HepG2 (cell line): Measurements from ENCODE around the gene SS18L1. TPM values are rescaled to one million over a fixed set of nuclear protein-coding genes. Genes with fewer than 3 reads are reported as not detected.

Experiments
- AHR ChIP-seq: IDR thresholded peaks from 2 replicates; pipeline ENCODE4 v1.6.1; 2018; ENCODE audit warnings: missing genetic modification reagents, missing compliant biosample characterization
- BCLAF1 ChIP-seq: fragments of 450-650 bp; IDR thresholded peaks from 2 replicates; pipeline ENCODE4 v1.6.1; 2017; ENCODE audit warnings: mild to moderate bottlenecking
- CHD4 ChIP-seq: fragments of 200-600 bp; sonication (generic); IDR thresholded peaks from 2 replicates; pipeline ENCODE4 v1.7.0; 2017; ENCODE audit warnings: mild to moderate bottlenecking, low read length, borderline replicate concordance
- GPBP1L1 ChIP-seq: sonication (generic); formaldehyde crosslinking; IDR thresholded peaks from 2 replicates; pipeline ENCODE4 v1.5.0; 2020; ENCODE audit warnings: mild to moderate bottlenecking, missing genetic modification reagents
- HES4 ChIP-seq: sonication (generic); formaldehyde crosslinking; IDR thresholded peaks from 2 replicates; pipeline ENCODE4 v1.9.0; 2021; ENCODE audit warnings: mild to moderate bottlenecking, missing genetic modification reagents, borderline replicate concordance
- KDM2A ChIP-seq: sonication (generic); formaldehyde crosslinking; IDR thresholded peaks from 2 replicates; pipeline ENCODE4 v1.4.0; 2020; ENCODE audit warnings: low read depth, missing genetic modification reagents, borderline replicate concordance
- KDM5B ChIP-seq: sonication (generic); formaldehyde crosslinking; IDR thresholded peaks from 2 replicates; pipeline ENCODE4 v1.4.0; 2020; ENCODE audit warnings: missing genetic modification reagents, mild to moderate bottlenecking, borderline replicate concordance
- KMT2A ChIP-seq: sonication (generic); formaldehyde crosslinking; IDR thresholded peaks from 2 replicates; pipeline ENCODE4 v1.4.0; 2020; ENCODE audit warnings: missing genetic modification reagents
- MED13 ChIP-seq: sonication (generic); formaldehyde crosslinking; IDR thresholded peaks from 2 replicates; pipeline ENCODE4 v1.5.0; 2020; ENCODE audit warnings: missing genetic modification reagents
- MTA1 ChIP-seq: sonication (generic); formaldehyde crosslinking; IDR thresholded peaks from 2 replicates; pipeline ENCODE4 v1.4.0; 2020; ENCODE audit warnings: missing genetic modification reagents, mild to moderate bottlenecking, borderline replicate concordance
- NFKB2 ChIP-seq: sonication (generic); formaldehyde crosslinking; IDR thresholded peaks from 2 replicates; pipeline ENCODE4 v1.4.0; 2020; ENCODE audit warnings: missing genetic modification reagents, borderline replicate concordance
- PRMT3 ChIP-seq: sonication (generic); formaldehyde crosslinking; IDR thresholded peaks from 2 replicates; pipeline ENCODE4 v1.8.1; 2022; ENCODE audit warnings: low read depth, mild to moderate bottlenecking, moderate library complexity, missing genetic modification reagents, borderline replicate concordance
- RCOR2 ChIP-seq: IDR thresholded peaks from 2 replicates; pipeline ENCODE4 v1.6.1; 2016; ENCODE audit warnings: missing biosample characterization, missing genetic modification reagents
- SIN3B ChIP-seq: fragments of 150-350 bp; IDR thresholded peaks from 2 replicates; pipeline ENCODE4 v1.6.1; 2014; ENCODE audit warnings: low read length
- TP53 ChIP-seq: sonication (generic); formaldehyde crosslinking; conservative IDR thresholded peaks from 2 replicates; pipeline ENCODE4 v1.4.0; 2020; ENCODE audit warnings: missing genetic modification reagents
- ZC3H13 ChIP-seq: sonication (generic); formaldehyde crosslinking; IDR thresholded peaks from 2 replicates; pipeline ENCODE4 v1.8.1; 2023; ENCODE audit warnings: mild to moderate bottlenecking, missing genetic modification reagents, moderate library complexity
- ZNF230 ChIP-seq: sonication (generic); formaldehyde crosslinking; IDR thresholded peaks from 2 replicates; pipeline ENCODE4 v1.4.0; 2020; ENCODE audit warnings: mild to moderate bottlenecking, missing genetic modification reagents
- ZNF501 ChIP-seq: sonication (generic); formaldehyde crosslinking; IDR thresholded peaks from 2 replicates; pipeline ENCODE4 v1.5.1; 2020; ENCODE audit warnings: mild to moderate bottlenecking, moderate library complexity, missing genetic modification reagents
- polyA plus RNA-seq, 8 experiments: library from polyadenylated mRNA; depleted of rRNA in 3 of 8; stranded (reverse) in 7 of 8; unstranded in 1 of 8; fragments of >200 nt; fragmentation: Illumina TruSeq in 4 of 8; extraction: Trizol in 4 of 8; gene quantifications; 2 replicates each; pipeline versions ENCODE4 v1.2.1 to v1.2.3, GENCODE V29; 2011 to 2016; ENCODE audit warnings: low read depth in 4 of 8, missing spikeins in 1 of 8, mixed read lengths in 1 of 8; ENCODE audit not compliant: insufficient read depth in 1 of 8
- total RNA-seq, 5 experiments: library from RNA; depleted of rRNA; stranded (reverse); fragments of >200 nt; fragmentation: Illumina TruSeq; extraction: Trizol; gene quantifications; 2 replicates each; pipeline ENCODE4 v1.2.3, GENCODE V29; 2016; ENCODE audit warnings: low read depth in 1 of 5
- TF ChIP-seq, protein P1 (sequence below): sonication (generic); formaldehyde crosslinking; IDR thresholded peaks from 2 replicates; pipeline ENCODE4 v1.5.0; 2020; ENCODE audit warnings: missing genetic modification reagents, mild to moderate bottlenecking, borderline replicate concordance
- TF ChIP-seq, protein P2 (sequence below): sonication (generic); formaldehyde crosslinking; IDR thresholded peaks from 2 replicates; pipeline ENCODE4 v1.8.0; 2022; ENCODE audit warnings: mild to moderate bottlenecking, missing genetic modification reagents, moderate library complexity
- TF ChIP-seq, protein P3 (sequence below): sonication (generic); formaldehyde crosslinking; IDR thresholded peaks from 2 replicates; pipeline ENCODE4 v1.5.0; 2020; ENCODE audit warnings: missing genetic modification reagents
- TF ChIP-seq, protein P4 (sequence below): sonication (generic); formaldehyde crosslinking; IDR thresholded peaks from 2 replicates; pipeline ENCODE4 v1.8.1; 2023; ENCODE audit warnings: missing genetic modification reagents, mild to moderate bottlenecking, borderline replicate concordance

The SS18L1 gene
- total and polyA plus RNA-seq, 2 of the 13 experiments (the other 11 are each of a cell fraction or from before 2014, with no cell fraction given): 17.8 to 27.6 TPM

DNA sequence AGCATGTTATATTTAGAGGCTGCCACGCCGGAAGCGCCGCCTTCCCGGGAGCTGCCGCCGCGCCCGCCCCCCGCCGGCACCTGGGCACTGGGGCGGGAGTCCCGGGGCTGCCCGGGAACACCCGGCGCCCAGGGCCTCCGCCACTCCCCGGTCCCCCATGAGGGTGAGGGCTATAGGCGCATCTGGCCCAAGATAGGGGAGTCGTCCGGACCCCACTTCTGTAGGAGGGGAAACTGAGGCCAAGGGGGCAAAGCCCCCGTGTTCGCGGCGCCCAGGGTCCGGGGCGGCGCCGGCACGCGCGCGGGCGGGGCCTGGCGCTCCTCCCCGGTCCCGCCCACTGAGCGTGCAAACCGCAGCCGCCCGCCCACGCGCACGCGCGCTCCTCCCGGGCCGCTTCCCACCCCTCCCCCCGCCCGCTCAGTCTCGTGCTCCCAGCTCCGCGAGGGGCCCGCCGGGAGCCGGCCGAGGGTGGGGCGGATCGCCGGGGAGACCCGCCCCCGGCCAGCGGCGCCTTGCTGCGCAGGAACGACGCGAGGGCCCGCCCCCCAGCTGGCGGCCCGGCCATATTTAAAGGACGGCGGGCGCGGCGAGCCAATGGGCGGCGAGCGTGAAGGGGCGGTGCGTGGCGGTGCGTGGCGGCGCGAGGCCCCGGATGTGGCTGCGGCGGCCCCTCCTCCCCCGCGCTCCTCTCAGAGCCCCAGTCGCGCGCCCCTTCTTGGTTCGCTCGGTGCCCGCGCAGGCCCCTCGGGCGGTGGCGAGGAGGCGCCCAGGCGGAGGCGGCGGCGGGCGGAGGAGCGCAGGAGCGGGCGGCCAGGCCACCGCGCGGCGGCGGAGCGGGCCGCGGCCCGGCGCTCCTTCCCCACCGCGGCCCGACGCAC lies 21.6 kb upstream of the SS18L1 start, which contains the start of gene LSM14B (continued):
- TF ChIP-seq, protein P1, sequence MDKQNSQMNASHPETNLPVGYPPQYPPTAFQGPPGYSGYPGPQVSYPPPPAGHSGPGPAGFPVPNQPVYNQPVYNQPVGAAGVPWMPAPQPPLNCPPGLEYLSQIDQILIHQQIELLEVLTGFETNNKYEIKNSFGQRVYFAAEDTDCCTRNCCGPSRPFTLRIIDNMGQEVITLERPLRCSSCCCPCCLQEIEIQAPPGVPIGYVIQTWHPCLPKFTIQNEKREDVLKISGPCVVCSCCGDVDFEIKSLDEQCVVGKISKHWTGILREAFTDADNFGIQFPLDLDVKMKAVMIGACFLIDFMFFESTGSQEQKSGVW (CRISPR knock-in tag): no peak
- TF ChIP-seq TP53 (CRISPR knock-in tag) (no peak), NFKB2 (CRISPR knock-in tag) (peak; percentile 74; the same call in 1 of the 2 replicates), KDM5B (CRISPR knock-in tag) (peak; percentile 32; the same call in 1 of the 2 replicates), AHR (0 out of 2 replicates have a peak, but pooled peaks have one; percentile 22), MED13 (CRISPR knock-in tag) (peak; percentile 13; the same call in 1 of the 2 replicates), MTA1 (CRISPR knock-in tag) (peak; percentile 84; the same call in 1 of the 2 replicates), PRMT3 (CRISPR knock-in tag) (no peak; the same call in 1 of the 2 replicates), HES4 (CRISPR knock-in tag) (no peak), ZNF230 (0 out of 2 replicates have a peak, but pooled peaks have one; percentile 25), BCLAF1 (no peak), KDM2A (CRISPR knock-in tag) (peak; percentile 34; the same call in 1 of the 2 replicates), GPBP1L1 (CRISPR knock-in tag) (no peak), ZC3H13 (CRISPR knock-in tag) (peak; percentile 46; the same call in 1 of the 2 replicates), CHD4 (no peak), SIN3B (peak; percentile 68; the same call in 1 of the 2 replicates), RCOR2 (CRISPR knock-in tag) (no peak), KMT2A (CRISPR knock-in tag) (0 out of 2 replicates have a peak, but pooled peaks have one; percentile 18), ZNF501 (CRISPR knock-in tag) (no peak)
- TF ChIP-seq, protein P2, sequence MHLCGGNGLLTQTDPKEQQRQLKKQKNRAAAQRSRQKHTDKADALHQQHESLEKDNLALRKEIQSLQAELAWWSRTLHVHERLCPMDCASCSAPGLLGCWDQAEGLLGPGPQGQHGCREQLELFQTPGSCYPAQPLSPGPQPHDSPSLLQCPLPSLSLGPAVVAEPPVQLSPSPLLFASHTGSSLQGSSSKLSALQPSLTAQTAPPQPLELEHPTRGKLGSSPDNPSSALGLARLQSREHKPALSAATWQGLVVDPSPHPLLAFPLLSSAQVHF (CRISPR knock-in tag): peak; percentile 60; the same call in 1 of the 2 replicates
- TF ChIP-seq, protein P3, sequence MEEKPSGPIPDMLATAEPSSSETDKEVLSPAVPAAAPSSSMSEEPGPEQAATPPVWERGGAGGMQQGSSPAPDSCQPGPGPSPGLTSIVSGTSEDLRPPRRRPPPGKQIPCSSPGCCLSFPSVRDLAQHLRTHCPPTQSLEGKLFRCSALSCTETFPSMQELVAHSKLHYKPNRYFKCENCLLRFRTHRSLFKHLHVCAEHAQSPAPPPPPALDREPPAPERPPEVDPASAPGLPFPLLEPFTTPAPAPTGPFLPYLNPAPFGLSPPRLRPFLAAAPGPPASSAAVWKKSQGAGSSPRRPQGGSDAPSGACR (CRISPR knock-in tag): peak; percentile 27; the same call in 1 of the 2 replicates
- TF ChIP-seq, protein P4, sequence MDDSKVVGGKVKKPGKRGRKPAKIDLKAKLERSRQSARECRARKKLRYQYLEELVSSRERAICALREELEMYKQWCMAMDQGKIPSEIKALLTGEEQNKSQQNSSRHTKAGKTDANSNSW (CRISPR knock-in tag): no peak
